Measurements from ENCODE around the gene PPP1R3E.
"Not testable (repeated sequence)": the region's sequence is repeated elsewhere in the genome, so short reads cannot be mapped to it uniquely, and the experiment has no call there.

The PPP1R3E gene

DNA sequence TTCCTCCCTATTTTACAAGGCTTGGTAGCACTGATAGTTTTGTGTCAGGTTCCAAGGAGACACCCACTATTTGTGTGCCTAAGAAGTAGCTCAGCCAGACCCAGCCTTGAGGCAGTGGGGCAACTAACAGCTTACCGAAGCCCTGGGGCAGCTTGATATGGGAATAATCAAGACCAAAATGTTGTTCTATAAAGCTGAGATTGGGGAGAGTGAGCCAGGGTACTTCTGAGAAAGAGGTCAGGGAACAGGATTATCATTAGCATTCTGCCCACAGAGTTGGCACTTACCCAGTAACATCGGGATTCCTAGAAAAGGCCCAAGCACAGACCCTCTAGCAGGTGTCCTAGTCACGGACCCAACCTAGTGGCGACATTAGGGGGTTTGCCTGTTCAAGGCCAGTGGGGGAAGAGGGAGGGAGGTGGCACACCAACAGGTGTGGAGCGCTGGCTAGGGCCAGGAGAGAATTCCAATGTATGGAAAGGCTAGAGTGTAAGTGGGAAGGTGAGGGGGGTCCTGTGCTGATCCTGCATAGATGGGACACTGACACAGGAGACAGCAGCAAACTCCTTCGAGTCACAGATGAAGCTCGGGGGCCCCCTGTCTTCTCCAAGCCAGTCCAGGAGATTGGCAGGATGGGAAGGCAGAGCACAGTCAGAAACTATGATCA, 4.9 kb downstream of the PPP1R3E start:
- no peak for DNase-seq

GRCh38 chr14:23297096-23297495, 5.6 kb downstream of the PPP1R3E start:
- no peak for DNase-seq

DNA sequence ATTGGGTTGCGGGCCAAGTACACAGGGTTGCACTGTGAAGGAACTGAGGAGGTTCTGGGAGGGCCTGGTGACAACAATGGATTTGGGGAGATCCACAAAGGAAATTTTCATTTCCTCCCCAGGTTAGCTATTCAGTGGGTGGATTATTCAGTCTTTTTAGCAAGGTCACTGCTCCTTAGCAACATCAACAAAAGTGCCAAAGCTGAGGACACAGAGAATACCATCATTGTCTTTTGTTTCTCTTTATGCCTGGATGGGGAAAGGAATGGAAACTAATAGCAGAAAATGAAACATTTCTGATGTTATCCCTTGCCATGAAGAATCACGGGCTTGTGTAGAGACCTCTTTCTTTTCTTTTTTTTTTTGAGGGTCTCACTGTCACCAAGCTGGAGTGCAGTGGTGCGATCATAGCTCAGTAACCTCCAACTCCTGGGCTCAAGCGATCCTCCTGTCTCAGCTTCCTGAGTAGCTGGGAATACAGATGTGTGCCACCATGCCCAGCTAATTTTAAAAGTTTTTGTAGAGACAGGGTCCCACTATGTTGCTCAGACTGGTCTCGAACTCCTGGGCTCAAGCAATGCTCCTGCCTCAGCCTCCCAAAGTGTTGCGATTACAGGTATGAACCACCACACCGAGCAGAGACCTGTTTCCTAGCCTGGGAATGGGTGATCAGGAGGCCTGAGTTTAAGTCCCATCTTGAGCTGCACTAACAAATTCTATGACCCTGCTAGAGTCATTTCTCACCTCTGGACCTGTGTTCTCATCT, 6.5 kb downstream of the PPP1R3E start:
- DNase-seq: no peak

DNA sequence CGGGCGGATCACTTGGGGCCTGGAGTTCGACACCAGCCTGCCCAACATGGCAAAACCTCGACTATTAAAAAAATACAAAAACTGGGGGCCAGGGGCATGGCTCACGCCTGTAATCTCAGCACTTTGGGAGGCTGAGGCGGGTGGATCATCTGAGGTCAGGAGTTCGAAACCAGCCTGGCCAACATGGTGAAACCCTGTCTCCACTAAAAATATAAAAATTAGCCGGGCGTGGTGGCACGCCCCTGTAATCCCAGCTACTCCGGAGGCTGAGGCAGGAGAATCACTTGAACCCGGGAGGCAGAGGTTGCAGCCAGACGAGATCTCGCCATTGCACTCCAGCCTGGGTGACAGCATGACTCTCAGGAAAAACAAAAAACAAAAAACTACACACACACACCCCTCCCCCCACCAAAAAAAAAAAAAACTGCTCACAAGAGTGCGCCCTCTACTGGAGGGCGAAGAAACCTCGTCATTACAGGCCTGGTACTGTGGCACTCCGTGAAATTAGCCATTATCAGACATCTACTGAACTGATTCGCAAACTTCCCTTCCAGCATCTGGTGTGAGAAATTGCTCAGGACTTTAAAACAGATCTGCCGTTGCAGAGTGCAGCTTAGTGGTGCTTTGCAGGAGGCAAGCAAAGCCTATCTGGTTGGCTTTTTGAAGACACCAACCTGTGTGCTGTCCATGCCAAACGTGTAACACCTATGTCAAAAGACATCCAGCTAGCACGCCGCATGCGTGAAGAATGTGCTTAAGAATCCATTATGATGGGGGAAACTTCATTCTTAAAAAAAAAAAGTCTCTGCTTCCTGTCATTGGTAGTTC, 7.7 kb downstream of the PPP1R3E start:
- DNase-seq: peak; percentile 40 to 45

DNA sequence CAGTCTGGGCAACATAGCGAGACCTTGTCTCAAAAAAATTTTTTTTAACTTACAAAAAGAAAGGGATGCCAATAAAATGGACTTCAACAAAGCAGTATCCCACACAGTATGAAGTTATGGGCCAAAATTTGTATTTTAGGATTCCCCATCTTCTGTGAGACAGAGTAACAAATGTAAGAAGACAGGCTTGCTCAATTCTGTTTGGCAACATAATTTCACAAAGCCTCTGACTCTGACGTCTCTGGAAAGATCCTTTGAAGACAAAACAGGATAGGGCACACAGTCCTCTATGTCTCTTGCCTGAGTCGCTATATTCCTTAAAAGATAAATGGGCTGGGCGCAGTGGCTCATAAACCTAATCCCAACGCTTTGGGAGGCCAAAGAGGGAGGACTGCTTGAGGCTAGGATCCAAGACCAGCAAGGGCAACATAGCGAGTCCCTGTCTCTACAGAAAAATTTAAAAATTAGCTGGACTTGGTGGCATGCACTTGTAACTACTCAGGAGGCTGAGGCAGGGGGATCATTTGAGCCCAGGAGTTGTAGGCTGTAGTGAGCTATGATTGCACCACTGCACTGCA, 15.7 kb downstream of the PPP1R3E start:
- DNase-seq: no peak

DNA sequence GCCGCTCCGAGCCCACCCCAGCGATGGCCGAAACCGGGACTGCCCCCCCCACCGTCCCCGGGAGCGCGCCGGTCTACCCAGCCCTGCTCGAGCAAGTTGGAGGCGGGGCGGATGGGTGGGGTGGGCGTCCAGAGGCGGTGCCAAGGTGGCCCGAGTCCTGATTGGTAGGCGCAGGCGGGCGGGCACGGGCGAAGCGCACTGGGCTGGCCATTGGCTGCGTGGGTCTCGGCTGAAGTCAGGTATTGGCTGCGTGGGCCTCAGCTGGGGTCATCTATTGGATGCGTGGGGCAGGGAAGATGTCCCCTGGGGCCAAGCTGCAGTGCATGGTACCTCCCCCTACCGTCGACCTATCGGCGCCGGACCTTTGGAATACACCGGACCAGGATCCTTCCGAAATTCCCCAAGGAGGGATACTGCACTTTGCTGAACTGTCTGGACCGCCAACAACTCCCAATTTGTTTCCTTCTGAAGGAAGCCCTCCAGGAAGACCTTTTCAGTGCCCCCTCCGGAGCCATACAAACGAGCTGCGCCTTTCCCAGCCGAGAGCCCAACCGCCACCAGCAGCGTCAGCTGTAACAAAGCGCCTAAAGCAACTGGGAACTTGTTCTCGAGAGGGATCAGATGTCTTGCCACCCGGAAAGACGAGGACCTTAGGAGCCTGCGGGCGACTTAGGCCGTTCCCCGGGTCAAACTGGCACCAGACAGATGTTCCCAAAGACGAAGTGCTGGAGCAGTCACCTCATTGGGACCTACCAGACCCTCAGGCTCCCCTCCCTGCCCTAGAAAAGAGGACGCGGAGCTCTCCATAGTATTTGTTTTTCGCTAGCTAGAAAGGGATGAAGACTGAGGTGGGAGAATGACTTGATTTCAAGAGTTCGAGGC, 16.4 kb downstream of the PPP1R3E start, which contains the start of gene HOMEZ:
Gene HOMEZ (minus strand): TSS at position 113 of the 882 bp plus-strand sequence. CDS start 180 bp downstream, outside the sequence.
- DNase-seq: peak; percentile 97 to 98

- DNase-seq: peak in 1 of 2 experiments; percentile 9
Measured at GRCh38 chr14:23285530-23286019, 17.1 kb downstream of the PPP1R3E start.

DNA sequence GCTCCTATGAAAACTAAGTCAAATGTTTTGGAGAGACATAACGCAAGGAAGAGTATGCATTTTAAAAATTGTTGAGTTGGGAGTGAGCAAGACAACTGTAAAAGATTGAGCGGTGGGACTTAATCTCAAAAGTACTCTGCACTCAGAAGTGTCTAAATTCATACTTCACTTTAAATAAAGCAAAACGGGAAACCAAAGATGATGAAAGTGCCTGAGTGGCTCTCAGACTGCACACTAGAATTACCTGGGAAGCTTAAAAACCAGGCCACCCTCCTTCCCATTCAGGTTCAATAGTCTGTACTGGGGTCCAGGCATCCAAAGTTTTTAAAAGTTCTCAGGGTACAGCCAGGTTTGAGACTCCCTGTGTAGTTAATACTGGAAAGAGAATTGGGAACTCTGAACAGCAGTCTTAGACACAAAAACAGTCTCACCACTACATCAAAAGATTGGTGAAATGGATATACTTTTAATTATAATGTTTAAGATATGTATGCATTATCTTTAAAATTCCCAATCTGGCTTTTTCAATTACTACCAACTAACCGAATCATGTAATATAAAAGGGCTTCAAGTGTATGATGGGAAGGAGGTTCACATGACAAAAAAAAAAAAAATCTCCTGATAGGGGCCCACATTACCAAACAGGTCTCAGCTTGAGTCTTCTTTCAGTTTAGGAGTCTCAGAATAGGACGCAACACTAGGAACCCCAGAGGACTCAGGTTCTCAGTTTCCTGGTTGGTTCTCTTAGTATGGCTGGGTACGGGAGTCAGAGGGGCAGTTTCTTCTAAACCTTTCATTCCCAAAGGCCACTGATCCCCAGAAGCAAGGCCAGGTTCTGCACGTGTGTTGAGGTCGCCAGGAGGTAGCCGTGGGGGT, 17.8 kb downstream of the PPP1R3E start:
- DNase-seq: no peak

DNA sequence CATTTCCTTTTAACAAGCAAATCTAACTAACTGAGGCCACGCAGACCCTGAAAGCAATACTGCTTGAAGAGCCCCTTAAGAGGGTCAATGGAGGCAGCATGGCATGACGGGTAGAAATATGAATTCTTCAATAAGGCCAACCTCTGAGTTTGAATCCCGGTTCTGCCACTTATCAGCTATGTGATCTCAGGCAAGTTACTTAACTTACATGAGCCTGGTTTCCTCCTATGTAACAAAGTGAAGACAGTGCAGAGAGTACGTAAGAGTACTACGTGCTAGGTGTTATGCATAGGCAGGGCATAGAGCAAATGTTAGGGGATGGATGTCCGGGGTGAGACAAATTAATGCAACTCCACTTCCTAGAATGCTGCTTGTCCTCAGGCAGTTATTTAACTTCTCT, 21.4 kb downstream of the PPP1R3E start:
- no peak for DNase-seq

DNA sequence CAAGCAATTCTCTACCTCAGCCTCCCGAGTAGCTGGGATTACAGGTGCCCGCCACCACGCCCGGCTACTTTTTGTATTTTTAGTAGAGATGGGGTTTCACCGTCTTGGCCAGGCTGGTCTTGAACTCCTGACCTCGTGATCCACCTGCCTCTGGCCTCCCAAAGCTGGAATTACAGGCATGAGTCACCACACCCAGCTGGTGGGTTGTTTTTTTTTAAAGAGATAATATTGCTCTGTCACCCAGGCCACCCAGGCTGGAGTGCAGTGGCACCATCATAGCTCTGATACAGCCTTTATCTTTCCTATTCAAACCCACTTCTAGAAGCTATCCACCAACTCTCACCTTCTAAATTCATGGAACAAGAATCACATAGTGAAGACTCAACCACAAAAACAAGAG, 24.7 kb downstream of the PPP1R3E start:
- not testable (repeated sequence) for DNase-seq

DNA sequence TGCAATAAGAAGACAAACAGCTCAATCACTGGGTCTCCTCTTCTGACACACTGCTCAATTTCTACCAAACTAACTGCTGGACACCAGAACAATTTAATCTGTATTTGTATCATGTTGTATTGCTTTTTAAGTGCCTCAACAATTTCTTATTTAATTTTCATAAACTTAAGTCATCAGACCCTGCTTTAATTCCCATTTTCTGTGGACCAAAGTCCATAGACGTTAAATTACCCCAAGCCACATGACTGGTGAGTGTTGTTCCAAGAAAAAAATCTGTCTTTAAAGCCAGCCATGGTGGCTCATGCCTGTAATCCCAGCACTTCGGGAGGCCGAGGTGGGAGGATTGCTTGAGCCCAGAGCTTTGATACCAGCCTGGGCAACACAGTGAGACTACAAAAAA, 25.5 kb downstream of the PPP1R3E start:
- no peak for DNase-seq

- DNase-seq: no peak
Measured at GRCh38 chr14:23275412-23275811, 27.2 kb downstream of the PPP1R3E start.

DNA sequence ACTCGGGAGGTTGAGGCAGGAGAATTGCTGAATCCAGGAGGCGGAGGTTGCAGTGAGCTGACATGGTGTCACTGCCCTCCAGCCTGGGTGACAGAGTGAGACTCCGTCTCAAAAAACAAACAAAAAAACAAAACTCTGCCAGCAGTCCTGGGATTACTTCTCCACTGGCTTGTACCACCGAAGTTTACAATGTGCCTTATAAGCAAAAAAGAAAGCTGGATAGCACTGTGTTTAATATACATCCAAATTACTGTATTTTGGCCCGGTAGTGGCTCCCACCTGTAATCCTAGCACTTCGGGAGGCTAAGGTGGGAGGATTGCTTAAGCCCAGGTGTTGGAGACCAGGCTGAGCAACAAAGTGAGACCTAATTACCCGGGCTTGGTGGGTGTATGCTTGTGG, 33.5 kb downstream of the PPP1R3E start:
- no peak for DNase-seq

- DNase-seq: not testable (repeated sequence)
Measured at GRCh38 chr14:23260849-23261248, 41.8 kb downstream of the PPP1R3E start.

DNA sequence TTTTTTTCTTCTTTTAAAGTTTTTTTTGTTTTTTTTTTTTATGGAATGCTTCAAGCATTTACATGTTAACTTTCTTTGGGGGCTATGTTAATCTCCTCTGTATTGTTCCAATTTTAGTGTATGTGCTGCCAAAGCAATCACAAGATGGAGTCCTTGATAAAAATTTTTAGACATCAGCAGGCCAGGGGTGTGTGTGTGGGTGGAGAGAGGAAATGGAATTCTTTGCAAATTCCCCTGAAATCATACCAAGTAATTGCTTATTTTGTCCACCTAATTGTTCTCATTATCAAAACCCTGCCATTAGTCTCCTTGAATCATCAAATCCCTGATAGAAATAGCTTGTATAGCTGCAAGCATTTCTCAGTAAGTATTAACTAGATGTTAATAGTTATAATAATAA, 43.2 kb downstream of the PPP1R3E start:
- no peak for DNase-seq

GRCh38 chr14:23258256-23258655, 44.4 kb downstream of the PPP1R3E start:
- no peak for DNase-seq

DNA sequence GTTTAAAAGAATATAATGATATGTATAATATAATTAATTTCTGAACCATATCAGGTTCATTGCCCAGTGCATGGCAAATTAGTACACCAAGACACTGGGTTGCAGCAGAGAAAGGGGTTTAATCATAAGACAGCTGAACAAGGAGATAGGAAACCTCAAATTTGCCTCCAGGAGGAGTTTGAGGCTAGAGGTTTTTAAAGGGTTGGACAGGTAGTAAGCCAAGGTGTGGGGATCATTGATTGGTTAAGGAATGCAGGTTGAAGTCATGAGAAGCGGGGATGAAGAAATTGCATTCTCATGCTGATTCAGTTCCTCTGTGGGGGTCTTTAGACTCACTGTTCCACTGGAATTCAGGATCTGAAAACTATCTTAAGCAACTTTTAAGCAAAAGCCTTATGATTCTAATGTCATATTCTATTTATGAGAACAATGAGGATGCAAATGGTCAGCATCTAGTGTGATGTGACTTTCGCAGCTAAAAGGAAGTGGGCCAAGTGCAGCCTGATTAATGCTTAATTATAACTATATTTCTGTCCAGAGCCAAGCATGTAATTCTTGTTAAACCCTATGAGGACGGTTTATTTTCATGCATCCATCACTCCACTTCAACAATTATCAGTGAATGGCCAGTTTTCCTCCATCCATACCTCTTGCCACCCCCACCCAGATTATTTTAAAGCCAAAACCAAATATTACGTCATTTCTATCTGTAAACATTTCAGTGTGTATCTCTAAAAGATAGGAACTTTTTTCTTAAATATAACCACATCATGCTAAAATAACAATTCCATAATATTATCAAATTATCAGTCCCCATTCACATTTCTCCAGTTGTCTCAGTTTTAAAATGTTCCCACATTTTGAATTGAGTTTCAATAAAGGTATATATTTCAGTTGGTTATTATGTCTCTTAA, 50.0 kb downstream of the PPP1R3E start:
- no peak for DNase-seq

DNA sequence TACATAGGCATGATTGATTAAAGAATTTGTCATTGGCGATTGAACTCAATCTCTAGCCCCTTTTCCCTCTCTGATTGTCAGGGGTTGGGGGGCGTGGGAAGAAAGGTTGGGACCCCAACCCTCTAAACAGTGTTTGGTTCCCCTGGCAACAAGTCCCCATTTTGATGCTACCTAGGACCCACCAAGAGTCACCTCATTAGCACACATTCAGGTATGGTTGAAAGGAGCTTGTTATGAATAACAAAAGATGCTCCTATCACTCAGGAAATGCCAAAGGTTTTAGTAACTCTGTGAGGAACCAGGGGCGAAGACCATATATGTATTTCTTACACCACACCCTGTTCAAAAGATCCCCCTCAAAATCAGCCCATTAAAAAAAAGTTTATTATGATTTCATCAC, 50.7 kb downstream of the PPP1R3E start:
- DNase-seq: no peak

DNA sequence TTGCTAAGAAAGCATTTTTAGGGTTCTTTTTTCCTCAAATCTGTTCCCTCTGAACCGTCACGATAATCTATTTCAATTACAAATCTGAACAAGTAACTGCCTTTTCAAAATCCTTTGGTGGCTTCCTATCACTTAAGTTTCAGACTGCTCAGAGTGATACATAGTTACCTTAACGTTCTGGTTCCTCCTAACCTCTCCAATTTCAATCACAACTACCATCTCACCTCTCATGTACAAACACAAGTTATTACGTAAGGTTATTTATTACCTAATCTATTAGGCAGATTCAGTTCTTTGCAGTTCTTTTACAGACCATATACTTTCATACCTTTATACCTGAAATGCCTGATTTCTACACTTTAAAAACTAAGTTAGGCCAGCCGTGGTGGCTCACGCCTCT, 52.8 kb downstream of the PPP1R3E start:
- DNase-seq: no peak

DNA sequence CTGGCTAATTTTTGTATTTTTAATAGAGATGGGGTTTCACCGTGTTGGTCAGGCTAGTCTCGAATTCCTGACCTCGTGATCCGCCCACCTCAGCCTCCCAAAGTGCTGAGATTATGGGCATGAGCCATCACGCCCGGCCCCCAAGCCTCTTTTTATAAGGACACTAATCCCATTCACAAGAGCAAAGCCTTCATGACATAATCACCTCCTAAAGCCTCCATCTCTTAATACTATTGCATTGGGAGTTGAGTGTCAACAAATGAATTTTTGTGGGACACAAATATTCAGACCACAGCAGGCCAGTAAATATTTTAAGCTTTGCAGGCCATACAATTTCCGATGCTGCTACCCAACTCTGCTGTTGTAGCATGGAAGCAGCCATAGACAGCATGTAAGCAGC, 54.1 kb downstream of the PPP1R3E start:
- no peak for DNase-seq
